SK-N-SH treated with all-trans-retinoic acid at 6 μM for 48 hours (cell line): ENCODE results near the gene MRAP.

Experiments
- ATAC-seq: fragments of 200-7000 bp; cut with Tn5 transposase; 3 replicates; pipeline ENCODE4 v1.9.1; 2020; ENCODE audit warnings: mild to moderate bottlenecking, moderate library complexity
- ARNTL ChIP-seq: fragments of 450-650 bp; formaldehyde crosslinking; IDR thresholded peaks from 2 replicates; pipeline ENCODE4 v1.5.0; 2020; ENCODE audit warnings: low read depth, mild to moderate bottlenecking, moderate library complexity, borderline replicate concordance
- BACH2 ChIP-seq: fragments of 250-450 bp; sonication (Bioruptor Pico); IDR thresholded peaks from 2 replicates; pipeline ENCODE4 v1.9.0; 2021; ENCODE audit warnings: mild to moderate bottlenecking, borderline replicate concordance
- CSDC2 ChIP-seq: fragments of 250-450 bp; sonication (Bioruptor Pico); IDR thresholded peaks from 2 replicates; pipeline ENCODE4 v1.5.0; 2020; ENCODE audit warnings: mild to moderate bottlenecking, moderate library complexity
- ESRRG ChIP-seq: fragments of 250-450 bp; sonication (Bioruptor Pico); IDR thresholded peaks from 2 replicates; pipeline ENCODE4 v1.6.1; 2021; ENCODE audit warnings: mild to moderate bottlenecking
- GLIS3 ChIP-seq: fragments of 250-450 bp; sonication (Bioruptor Pico); IDR thresholded peaks from 2 replicates; pipeline ENCODE4 v1.5.0; 2020; ENCODE audit warnings: mild to moderate bottlenecking, moderate library complexity
- ISL1 ChIP-seq: fragments of 250-450 bp; sonication (Bioruptor Pico); IDR thresholded peaks from 2 replicates; pipeline ENCODE4 v2.1.2; 2022; ENCODE audit warnings: mild to moderate bottlenecking, moderate library complexity
- OSR1 ChIP-seq: fragments of 250-450 bp; sonication (Bioruptor Pico); IDR thresholded peaks from 2 replicates; pipeline ENCODE4 v1.8.0; 2022; ENCODE audit warnings: moderate library complexity, mild to moderate bottlenecking, inconsistent platforms
- PPARA ChIP-seq: fragments of 250-450 bp; sonication (Bioruptor Pico); IDR thresholded peaks from 2 replicates; pipeline ENCODE4 v1.5.0; 2020; ENCODE audit warnings: mild to moderate bottlenecking, borderline replicate concordance
- RARB ChIP-seq: fragments of 250-450 bp; sonication (Bioruptor Pico); IDR thresholded peaks from 2 replicates; pipeline ENCODE4 v1.8.0; 2021; ENCODE audit warnings: mild to moderate bottlenecking, moderate library complexity
- SNAI2 ChIP-seq: fragments of 250-450 bp; sonication (Bioruptor Pico); IDR thresholded peaks from 2 replicates; pipeline ENCODE4 v1.5.0; 2020; ENCODE audit warnings: mild to moderate bottlenecking, moderate library complexity
- TCF4 ChIP-seq: fragments of 250-450 bp; sonication (Bioruptor Pico); IDR thresholded peaks from 2 replicates; pipeline ENCODE4 v1.8.0; 2021; ENCODE audit warnings: mild to moderate bottlenecking, moderate library complexity, borderline replicate concordance
- TOX ChIP-seq: fragments of 250-450 bp; sonication (Bioruptor Pico); IDR thresholded peaks from 2 replicates; pipeline ENCODE4 v1.8.0; 2021; ENCODE audit warnings: mild to moderate bottlenecking, moderate library complexity, borderline replicate concordance
- ZC3H10 ChIP-seq: fragments of 250-450 bp; sonication (Bioruptor Pico); IDR thresholded peaks from 2 replicates; pipeline ENCODE4 v1.5.1; 2021; ENCODE audit warnings: mild to moderate bottlenecking, moderate library complexity
- ZFP30 ChIP-seq: fragments of 450-650 bp; formaldehyde crosslinking; IDR thresholded peaks from 2 replicates; pipeline ENCODE4 v1.5.0; 2022; ENCODE audit warnings: mild to moderate bottlenecking, moderate library complexity
- ZNF565 ChIP-seq: fragments of 450-650 bp; formaldehyde crosslinking; conservative IDR thresholded peaks from 2 replicates; pipeline ENCODE4 v1.5.0; 2020; ENCODE audit warnings: low read depth, mild to moderate bottlenecking, moderate library complexity
- ZNF70 ChIP-seq: fragments of 450-650 bp; formaldehyde crosslinking; IDR thresholded peaks from 2 replicates; pipeline ENCODE4 v1.5.0; 2020; ENCODE audit warnings: mild to moderate bottlenecking, moderate library complexity
- TF ChIP-seq, protein P1 (sequence below): fragments of 250-450 bp; sonication (Bioruptor Pico); IDR thresholded peaks from 2 replicates; pipeline ENCODE4 v1.8.0; 2020; ENCODE audit warnings: mild to moderate bottlenecking, moderate library complexity, borderline replicate concordance
- TF ChIP-seq, protein P2 (sequence below): fragments of 250-450 bp; sonication (Bioruptor Pico); IDR thresholded peaks from 2 replicates; pipeline ENCODE4 v1.5.0; 2020; ENCODE audit warnings: mild to moderate bottlenecking, moderate library complexity
- TF ChIP-seq, protein P3 (sequence below): fragments of 250-450 bp; sonication (Bioruptor Pico); IDR thresholded peaks from 2 replicates; pipeline ENCODE4 v1.5.1; 2021; ENCODE audit warnings: mild to moderate bottlenecking, moderate library complexity
- TF ChIP-seq, protein P4 (sequence below): fragments of 250-450 bp; sonication (Bioruptor Pico); IDR thresholded peaks from 2 replicates; pipeline ENCODE4 v1.8.0; 2021; ENCODE audit warnings: low read depth, mild to moderate bottlenecking, moderate library complexity, borderline replicate concordance

Gene MRAP

DNA sequence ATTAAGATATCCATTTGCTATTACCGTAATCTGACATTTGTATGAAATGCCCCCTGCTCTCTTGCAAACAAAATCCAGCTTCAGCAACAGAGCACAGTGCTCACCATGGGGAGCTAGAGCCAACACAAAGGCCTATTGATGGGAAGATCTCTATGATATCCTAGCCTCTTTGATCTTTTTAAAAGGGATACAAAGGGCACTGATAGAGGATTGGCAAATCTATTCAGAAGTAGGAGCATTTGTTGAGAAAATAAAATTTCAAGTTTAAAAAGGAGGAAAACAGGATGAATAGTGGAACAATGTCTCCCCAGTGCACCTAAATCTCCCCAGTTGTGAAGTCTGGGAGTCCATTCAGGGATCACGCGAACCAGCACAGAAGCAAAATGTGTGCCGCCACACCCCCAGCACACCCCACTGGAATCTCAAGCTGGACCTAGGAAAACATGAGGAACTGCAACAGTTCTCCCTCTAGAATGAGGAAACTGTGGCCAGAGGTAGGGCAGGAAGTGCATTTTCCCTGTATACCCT, 32.2 kb downstream of the MRAP start (continued):
- TF ChIP-seq, protein P1, sequence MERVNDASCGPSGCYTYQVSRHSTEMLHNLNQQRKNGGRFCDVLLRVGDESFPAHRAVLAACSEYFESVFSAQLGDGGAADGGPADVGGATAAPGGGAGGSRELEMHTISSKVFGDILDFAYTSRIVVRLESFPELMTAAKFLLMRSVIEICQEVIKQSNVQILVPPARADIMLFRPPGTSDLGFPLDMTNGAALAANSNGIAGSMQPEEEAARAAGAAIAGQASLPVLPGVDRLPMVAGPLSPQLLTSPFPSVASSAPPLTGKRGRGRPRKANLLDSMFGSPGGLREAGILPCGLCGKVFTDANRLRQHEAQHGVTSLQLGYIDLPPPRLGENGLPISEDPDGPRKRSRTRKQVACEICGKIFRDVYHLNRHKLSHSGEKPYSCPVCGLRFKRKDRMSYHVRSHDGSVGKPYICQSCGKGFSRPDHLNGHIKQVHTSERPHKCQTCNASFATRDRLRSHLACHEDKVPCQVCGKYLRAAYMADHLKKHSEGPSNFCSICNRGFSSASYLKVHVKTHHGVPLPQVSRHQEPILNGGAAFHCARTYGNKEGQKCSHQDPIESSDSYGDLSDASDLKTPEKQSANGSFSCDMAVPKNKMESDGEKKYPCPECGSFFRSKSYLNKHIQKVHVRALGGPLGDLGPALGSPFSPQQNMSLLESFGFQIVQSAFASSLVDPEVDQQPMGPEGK (CRISPR knock-in tag) = no peak
- TF ChIP-seq ZFP30 (CRISPR knock-in tag) (no peak), ZC3H10 (CRISPR knock-in tag) (no peak), BACH2 (CRISPR knock-in tag) (no peak)

DNA sequence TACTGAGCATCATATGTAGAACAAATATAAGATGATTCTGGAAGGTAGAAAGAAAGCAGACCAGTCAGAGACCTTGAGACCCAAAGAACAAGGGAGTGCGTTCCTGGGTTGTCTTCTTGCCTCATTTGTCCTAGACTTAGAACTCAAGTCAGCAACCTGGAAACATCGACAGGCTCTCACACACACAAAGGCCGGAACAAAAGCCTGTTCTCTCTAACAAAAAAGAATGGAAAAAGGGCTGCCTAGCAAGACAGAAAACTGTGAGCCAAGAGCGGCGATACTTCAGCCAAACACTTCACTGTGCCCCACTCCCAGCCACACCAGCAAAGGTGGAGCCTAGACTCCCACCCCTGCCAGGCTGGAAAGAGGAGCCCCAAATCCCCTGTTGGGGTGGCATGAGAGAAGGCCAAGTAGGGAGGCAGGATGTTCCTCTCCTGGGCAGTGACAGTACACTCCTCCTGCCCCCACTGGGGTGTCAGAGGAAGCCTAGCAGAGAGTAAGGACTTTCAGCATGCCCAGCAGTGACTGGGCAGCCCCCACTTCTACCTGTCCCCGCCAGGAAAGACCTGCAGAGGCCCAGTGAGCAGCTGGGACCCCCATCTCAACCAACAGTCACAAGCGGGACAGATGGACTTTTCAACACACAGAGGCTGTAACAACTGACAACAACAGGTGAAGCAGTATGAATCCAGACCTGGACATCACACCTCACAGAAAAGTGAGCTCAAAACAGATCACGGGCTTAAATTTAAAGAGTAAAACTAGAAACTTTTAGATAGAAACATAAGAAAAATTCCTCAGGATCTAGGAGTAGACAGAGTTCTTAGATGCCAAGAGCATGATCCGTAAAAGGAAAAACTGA, 33.0 kb downstream of the MRAP start:
- no peak for ATAC-seq
- TF ChIP-seq, protein P2, sequence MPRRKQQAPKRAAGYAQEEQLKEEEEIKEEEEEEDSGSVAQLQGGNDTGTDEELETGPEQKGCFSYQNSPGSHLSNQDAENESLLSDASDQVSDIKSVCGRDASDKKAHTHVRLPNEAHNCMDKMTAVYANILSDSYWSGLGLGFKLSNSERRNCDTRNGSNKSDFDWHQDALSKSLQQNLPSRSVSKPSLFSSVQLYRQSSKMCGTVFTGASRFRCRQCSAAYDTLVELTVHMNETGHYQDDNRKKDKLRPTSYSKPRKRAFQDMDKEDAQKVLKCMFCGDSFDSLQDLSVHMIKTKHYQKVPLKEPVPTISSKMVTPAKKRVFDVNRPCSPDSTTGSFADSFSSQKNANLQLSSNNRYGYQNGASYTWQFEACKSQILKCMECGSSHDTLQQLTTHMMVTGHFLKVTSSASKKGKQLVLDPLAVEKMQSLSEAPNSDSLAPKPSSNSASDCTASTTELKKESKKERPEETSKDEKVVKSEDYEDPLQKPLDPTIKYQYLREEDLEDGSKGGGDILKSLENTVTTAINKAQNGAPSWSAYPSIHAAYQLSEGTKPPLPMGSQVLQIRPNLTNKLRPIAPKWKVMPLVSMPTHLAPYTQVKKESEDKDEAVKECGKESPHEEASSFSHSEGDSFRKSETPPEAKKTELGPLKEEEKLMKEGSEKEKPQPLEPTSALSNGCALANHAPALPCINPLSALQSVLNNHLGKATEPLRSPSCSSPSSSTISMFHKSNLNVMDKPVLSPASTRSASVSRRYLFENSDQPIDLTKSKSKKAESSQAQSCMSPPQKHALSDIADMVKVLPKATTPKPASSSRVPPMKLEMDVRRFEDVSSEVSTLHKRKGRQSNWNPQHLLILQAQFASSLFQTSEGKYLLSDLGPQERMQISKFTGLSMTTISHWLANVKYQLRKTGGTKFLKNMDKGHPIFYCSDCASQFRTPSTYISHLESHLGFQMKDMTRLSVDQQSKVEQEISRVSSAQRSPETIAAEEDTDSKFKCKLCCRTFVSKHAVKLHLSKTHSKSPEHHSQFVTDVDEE = no peak
- TF ChIP-seq PPARA (CRISPR knock-in tag) (no peak), SNAI2 (CRISPR knock-in tag) (no peak), ARNTL (CRISPR knock-in tag) (no peak), ESRRG (CRISPR knock-in tag) (no peak), TCF4 (CRISPR knock-in tag) (no peak), ZNF565 (CRISPR knock-in tag) (no peak), ZNF70 (CRISPR knock-in tag) (no peak), CSDC2 (CRISPR knock-in tag) (no peak), RARB (CRISPR knock-in tag) (no peak), OSR1 (CRISPR knock-in tag) (no peak), ISL1 (CRISPR knock-in tag) (no peak), TOX (CRISPR knock-in tag) (no peak)
- TF ChIP-seq, protein P3, sequence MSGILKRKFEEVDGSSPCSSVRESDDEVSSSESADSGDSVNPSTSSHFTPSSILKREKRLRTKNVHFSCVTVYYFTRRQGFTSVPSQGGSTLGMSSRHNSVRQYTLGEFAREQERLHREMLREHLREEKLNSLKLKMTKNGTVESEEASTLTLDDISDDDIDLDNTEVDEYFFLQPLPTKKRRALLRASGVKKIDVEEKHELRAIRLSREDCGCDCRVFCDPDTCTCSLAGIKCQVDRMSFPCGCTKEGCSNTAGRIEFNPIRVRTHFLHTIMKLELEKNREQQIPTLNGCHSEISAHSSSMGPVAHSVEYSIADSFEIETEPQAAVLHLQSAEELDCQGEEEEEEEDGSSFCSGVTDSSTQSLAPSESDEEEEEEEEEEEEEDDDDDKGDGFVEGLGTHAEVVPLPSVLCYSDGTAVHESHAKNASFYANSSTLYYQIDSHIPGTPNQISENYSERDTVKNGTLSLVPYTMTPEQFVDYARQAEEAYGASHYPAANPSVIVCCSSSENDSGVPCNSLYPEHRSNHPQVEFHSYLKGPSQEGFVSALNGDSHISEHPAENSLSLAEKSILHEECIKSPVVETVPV (CRISPR knock-in tag) = no peak
- TF ChIP-seq, all 23 proteins: peak for 0

DNA sequence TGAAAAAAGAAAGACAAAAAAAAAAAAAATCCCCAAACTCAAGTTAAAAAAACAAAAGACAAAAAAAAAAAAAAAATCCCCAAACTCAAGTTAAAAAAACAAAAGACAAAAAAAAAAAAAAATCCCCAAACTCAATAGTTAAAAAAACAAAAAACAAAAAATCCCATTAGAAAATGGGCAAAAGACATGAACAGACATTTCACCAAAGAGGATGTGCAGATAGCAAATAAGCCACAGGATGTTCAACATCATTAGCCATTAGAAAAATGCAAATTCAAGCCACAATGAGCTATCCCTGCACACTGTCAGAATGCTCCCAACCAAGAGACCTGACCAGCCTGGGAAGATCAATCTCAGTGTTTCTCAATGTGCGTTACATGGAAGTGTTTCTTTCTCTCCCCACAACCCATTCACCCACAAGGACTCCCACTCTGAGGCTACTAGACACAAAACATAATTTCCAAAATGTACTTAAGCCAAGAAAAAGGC, 33.9 kb downstream of the MRAP start:
- TF ChIP-seq, protein P4, sequence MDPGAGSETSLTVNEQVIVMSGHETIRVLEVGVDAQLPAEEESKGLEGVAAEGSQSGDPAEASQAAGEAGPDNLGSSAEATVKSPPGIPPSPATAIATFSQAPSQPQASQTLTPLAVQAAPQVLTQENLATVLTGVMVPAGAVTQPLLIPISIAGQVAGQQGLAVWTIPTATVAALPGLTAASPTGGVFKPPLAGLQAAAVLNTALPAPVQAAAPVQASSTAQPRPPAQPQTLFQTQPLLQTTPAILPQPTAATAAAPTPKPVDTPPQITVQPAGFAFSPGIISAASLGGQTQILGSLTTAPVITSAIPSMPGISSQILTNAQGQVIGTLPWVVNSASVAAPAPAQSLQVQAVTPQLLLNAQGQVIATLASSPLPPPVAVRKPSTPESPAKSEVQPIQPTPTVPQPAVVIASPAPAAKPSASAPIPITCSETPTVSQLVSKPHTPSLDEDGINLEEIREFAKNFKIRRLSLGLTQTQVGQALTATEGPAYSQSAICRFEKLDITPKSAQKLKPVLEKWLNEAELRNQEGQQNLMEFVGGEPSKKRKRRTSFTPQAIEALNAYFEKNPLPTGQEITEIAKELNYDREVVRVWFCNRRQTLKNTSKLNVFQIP = no peak
- TF ChIP-seq GLIS3 (CRISPR knock-in tag) = no peak
- TF ChIP-seq, all 23 proteins: peak for 0
- ATAC-seq = no peak
